Pancreas (tissue), 10 donors: ENCODE data around the gene LNX1. TPM values are rescaled to one million over a fixed set of nuclear protein-coding genes. Genes with fewer than 3 reads are reported as not detected.

ENCODE experiments used
- ATAC-seq, 4 donors: fragments of 200-7000 bp; cut with Tn5 transposase; one replicate each; pipeline versions ENCODE4 v1.8.0 to v1.9.1; 2020; ENCODE audit warnings: mild to moderate bottlenecking in 4 of 4, moderate library complexity in 4 of 4
- DNase-seq, 6 donors: peaks; one replicate each; pipeline ENCODE4 v3.0.0-alpha.2; 2020
- FAIRE-seq: peaks from 2 replicates; lab custom pipeline; 2012; peaks lifted over from hg19 to GRCh38; lab: Jason Lieb, UNC
- H3K27ac ChIP-seq, 4 donors: fragments of 200-600 bp; sonication (generic); 1 replicate in 3 of 4; 2 replicates in 1 of 4; pipeline versions ENCODE4 v1.5.0 to v1.8.0; 2020
- H3K27me3 ChIP-seq, 4 donors: fragments of 200-600 bp; one replicate each; pipeline ENCODE4 v1.8.0; 2021
- H3K36me3 ChIP-seq, 3 donors: fragments of 200-600 bp; sonication (generic) in 1 of 3; one replicate each; pipeline versions ENCODE4 v1.5.0 to v1.8.0; 2020 to 2021
- H3K4me1 ChIP-seq, 3 donors: fragments of 200-600 bp; one replicate each; pipeline ENCODE4 v1.8.0; 2021
- H3K4me3 ChIP-seq, 4 donors: fragments of 200-600 bp; sonication (generic) in 2 of 4; one replicate each; pipeline versions ENCODE4 v1.5.0 to v1.8.0; 2020 to 2021
- H3K9me3 ChIP-seq, 4 donors: fragments of 200-600 bp; one replicate each; pipeline ENCODE4 v1.8.0; 2021
- CTCF ChIP-seq, 4 donors: fragments of 200-600 bp; sonication (generic) in 3 of 4; IDR thresholded peaks; one replicate each; pipeline versions ENCODE4 v1.5.0 to v1.8.0; 2021; ENCODE audit warnings: antibody characterized with exemption in 4 of 4
- WGBS, 2 donors: extraction: QIAGEN DNeasy Blood & Tissue Kit; methylation state at CpG; one replicate each; pipeline ENCODE4 v1.1.7; 2013; 5-methylcytosine and 5-hydroxymethylcytosine counted together
- intact Hi-C, 3 donors: fragments of 100-400 bp; cut with DNase I; formaldehyde crosslinking; loops; one replicate each; pipeline versions ENCODE4 v1.11.1 to v1.14.2; 2022
- polyA plus RNA-seq, 2 donors: library from polyadenylated mRNA; stranded (reverse); fragments of 200-250 nt; gene quantifications; one replicate each; pipeline ENCODE4 v1.2.3, GENCODE V29; 2013
- total RNA-seq, 6 donors: library from RNA; stranded (reverse); fragmentation: NEBNext Ultra II Directional in 4 of 6; extraction: Animal tissue kit (Norgen Biotek cat#: 25700) in 4 of 6; gene quantifications; one replicate each; pipeline versions ENCODE4 v1.2.1 to v1.2.4, GENCODE V29; 2021 to 2023
- donor health status: healthy with polysubstance abuse.
- donor health status: DM: no; HTN: no; CAD: no; lungs with moderate emphysema.
- donor health status: DM: no; HTN: no; CAD: no.
- donor health status: control.
- donor health status: control.
- donor health status: Bipolar disorder and iron deficiency.
- donor health status: DM: yes; HTN: yes; CAD: no.
- donor health status: DM: no; HTN: no; CAD: no.
- donor health status: DM: no; HTN: no; CAD: no.
- donor health status: DM: yes; HTN: yes; CAD: no.

The LNX1 gene
- total and polyA plus RNA-seq, 8 donors: 6.1 to 18.6 (median 15.0) TPM

GRCh38 chr4:53485658-53486040 lies 105.6 kb downstream of the LNX1 start:
- H3K27ac ChIP-seq: no peak overlapping the region
- ATAC-seq: no peak
- TF ChIP-seq CTCF (IDR thresholded peaks at IDR 0.05): no peak
- WGBS, 2 donors: 42 to 50% methylated on average over 1 of the region's 1 CpG
- intact Hi-C loops: no loop called here
- no peaks in the 10 kb centered on the region for H3K9me3 ChIP-seq
- DNase-seq: no peak
- H3K4me3 ChIP-seq: no peak overlapping the region
- H3K27me3 ChIP-seq: no peaks in the 10 kb centered on the region
- peaks cover 0 to 2% (median under 1%) of the 10 kb centered on the region in 3 donors for H3K4me1 ChIP-seq
- no peak for FAIRE-seq
- peaks cover 0 to 6% (median 0%) of the 10 kb centered on the region in 3 donors for H3K36me3 ChIP-seq

GRCh38 chr4:53484911-53485657 lies 106.2 kb downstream of the LNX1 start:
- Histone ChIP-seq H3K27me3 (no peaks in the 10 kb centered on the region), H3K4me3 (no peak overlapping the region), H3K36me3 (peaks cover 0 to 10% (median 0%) of the 10 kb centered on the region in 3 donors), H3K27ac (no peak overlapping the region), H3K9me3 (no peaks in the 10 kb centered on the region), H3K4me1 (no peaks in the 10 kb centered on the region)
- 83 to 84% methylated on average over 5 of the region's 5 CpGs for WGBS, 2 donors
- FAIRE-seq (no peak), ATAC-seq (peak in 1 of 4 donors; percentile 27), DNase-seq (no peak)
- no peak for TF ChIP-seq CTCF (IDR thresholded peaks at IDR 0.05)
- intact Hi-C loops: no loop called here

GRCh38 chr4:53483250-53483649 lies 108.0 kb downstream of the LNX1 start:
- intact Hi-C loops: no loop called here

GRCh38 chr4:53481586-53481985 lies 109.7 kb downstream of the LNX1 start:
- 95 to 98% methylated on average over 8 of the region's 8 CpGs for WGBS, 2 donors
- ATAC-seq: no peak
- TF ChIP-seq CTCF (IDR thresholded peaks at IDR 0.05): no peak

More at GRCh38 chr4:53483250-53483649, 108.0 kb downstream of the LNX1 start:
- 95 to 97% methylated on average over 1 of the region's 1 CpG for WGBS, 2 donors
- Histone ChIP-seq H3K4me3 (no peak overlapping the region), H3K27me3 (no peaks in the 10 kb centered on the region), H3K27ac (no peak overlapping the region), H3K4me1 (no peaks in the 10 kb centered on the region), H3K9me3 (no peaks in the 10 kb centered on the region), H3K36me3 (peaks cover 0 to 20% (median 0%) of the 10 kb centered on the region in 3 donors)
- no peak for FAIRE-seq
- no peak for TF ChIP-seq CTCF (IDR thresholded peaks at IDR 0.05)
- no peak for DNase-seq
- ATAC-seq: no peak

GRCh38 chr4:53480909-53481308 lies 110.4 kb downstream of the LNX1 start:
- no peaks in the 10 kb centered on the region for H3K4me1 ChIP-seq
- no peak overlapping the region for H3K27ac ChIP-seq
- TF ChIP-seq CTCF (IDR thresholded peaks at IDR 0.05): no peak
- ATAC-seq: no peak
- DNase-seq: no peak
- H3K36me3 ChIP-seq: peaks cover 0 to 30% (median 0%) of the 10 kb centered on the region in 3 donors
- H3K4me3 ChIP-seq: no peak overlapping the region
- intact Hi-C loops: no loop called here
- H3K9me3 ChIP-seq: no peaks in the 10 kb centered on the region
- WGBS, 2 donors: 94 to 99% methylated on average over 2 of the region's 2 CpGs
- no peak for FAIRE-seq
- no peaks in the 10 kb centered on the region for H3K27me3 ChIP-seq

More at GRCh38 chr4:53481586-53481985, 109.7 kb downstream of the LNX1 start:
- Histone ChIP-seq H3K27ac (no peak overlapping the region), H3K36me3 (peaks cover 0 to 23% (median 0%) of the 10 kb centered on the region in 3 donors), H3K27me3 (no peaks in the 10 kb centered on the region), H3K4me3 (no peak overlapping the region), H3K9me3 (no peaks in the 10 kb centered on the region), H3K4me1 (no peaks in the 10 kb centered on the region)
- FAIRE-seq: no peak
- DNase-seq: peak in 1 of 6 donors; percentile 57
- intact Hi-C loops: no loop called here
